SK-N-SH treated with all-trans-retinoic acid at 6 μM for 48 hours (cell line): ENCODE data around the gene CDH9.
"Not testable (repeated sequence)": the region's sequence is repeated elsewhere in the genome, so short reads cannot be mapped to it uniquely, and the experiment has no call there.

Experiments
- ATAC-seq: fragments of 200-7000 bp; cut with Tn5 transposase; 3 replicates; pipeline ENCODE4 v1.9.1; 2020; ENCODE audit warnings: mild to moderate bottlenecking, moderate library complexity
- ARNTL ChIP-seq: fragments of 450-650 bp; formaldehyde crosslinking; IDR thresholded peaks from 2 replicates; pipeline ENCODE4 v1.5.0; 2020; ENCODE audit warnings: low read depth, mild to moderate bottlenecking, moderate library complexity, borderline replicate concordance
- BACH2 ChIP-seq: fragments of 250-450 bp; sonication (Bioruptor Pico); IDR thresholded peaks from 2 replicates; pipeline ENCODE4 v1.9.0; 2021; ENCODE audit warnings: mild to moderate bottlenecking, borderline replicate concordance
- CREB5 ChIP-seq: fragments of 250-450 bp; sonication (Bioruptor Pico); IDR thresholded peaks from 2 replicates; pipeline ENCODE4 v1.5.1; 2020; ENCODE audit warnings: low read depth, mild to moderate bottlenecking, moderate library complexity
- CSDC2 ChIP-seq: fragments of 250-450 bp; sonication (Bioruptor Pico); IDR thresholded peaks from 2 replicates; pipeline ENCODE4 v1.5.0; 2020; ENCODE audit warnings: mild to moderate bottlenecking, moderate library complexity
- CSRNP3 ChIP-seq: fragments of 250-450 bp; sonication (Bioruptor Pico); IDR thresholded peaks from 2 replicates; pipeline ENCODE4 v1.5.1; 2021; ENCODE audit warnings: mild to moderate bottlenecking, moderate library complexity
- GLIS3 ChIP-seq: fragments of 250-450 bp; sonication (Bioruptor Pico); IDR thresholded peaks from 2 replicates; pipeline ENCODE4 v1.5.0; 2020; ENCODE audit warnings: mild to moderate bottlenecking, moderate library complexity
- ISL1 ChIP-seq: fragments of 250-450 bp; sonication (Bioruptor Pico); IDR thresholded peaks from 2 replicates; pipeline ENCODE4 v2.1.2; 2022; ENCODE audit warnings: mild to moderate bottlenecking, moderate library complexity
- OSR1 ChIP-seq: fragments of 250-450 bp; sonication (Bioruptor Pico); IDR thresholded peaks from 2 replicates; pipeline ENCODE4 v1.8.0; 2022; ENCODE audit warnings: moderate library complexity, mild to moderate bottlenecking, inconsistent platforms
- PPARA ChIP-seq: fragments of 250-450 bp; sonication (Bioruptor Pico); IDR thresholded peaks from 2 replicates; pipeline ENCODE4 v1.5.0; 2020; ENCODE audit warnings: mild to moderate bottlenecking, borderline replicate concordance
- RARB ChIP-seq: fragments of 250-450 bp; sonication (Bioruptor Pico); IDR thresholded peaks from 2 replicates; pipeline ENCODE4 v1.8.0; 2021; ENCODE audit warnings: mild to moderate bottlenecking, moderate library complexity
- SNAI2 ChIP-seq: fragments of 250-450 bp; sonication (Bioruptor Pico); IDR thresholded peaks from 2 replicates; pipeline ENCODE4 v1.5.0; 2020; ENCODE audit warnings: mild to moderate bottlenecking, moderate library complexity
- TCF4 ChIP-seq: fragments of 250-450 bp; sonication (Bioruptor Pico); IDR thresholded peaks from 2 replicates; pipeline ENCODE4 v1.8.0; 2021; ENCODE audit warnings: mild to moderate bottlenecking, moderate library complexity, borderline replicate concordance
- TOX ChIP-seq: fragments of 250-450 bp; sonication (Bioruptor Pico); IDR thresholded peaks from 2 replicates; pipeline ENCODE4 v1.8.0; 2021; ENCODE audit warnings: mild to moderate bottlenecking, moderate library complexity, borderline replicate concordance
- TSHZ2 ChIP-seq: fragments of 250-450 bp; sonication (Bioruptor Pico); IDR thresholded peaks from 2 replicates; pipeline ENCODE4 v1.5.0; 2020; ENCODE audit warnings: mild to moderate bottlenecking, moderate library complexity
- ZC3H10 ChIP-seq: fragments of 250-450 bp; sonication (Bioruptor Pico); IDR thresholded peaks from 2 replicates; pipeline ENCODE4 v1.5.1; 2021; ENCODE audit warnings: mild to moderate bottlenecking, moderate library complexity
- ZFP30 ChIP-seq: fragments of 450-650 bp; formaldehyde crosslinking; IDR thresholded peaks from 2 replicates; pipeline ENCODE4 v1.5.0; 2022; ENCODE audit warnings: mild to moderate bottlenecking, moderate library complexity
- ZNF565 ChIP-seq: fragments of 450-650 bp; formaldehyde crosslinking; conservative IDR thresholded peaks from 2 replicates; pipeline ENCODE4 v1.5.0; 2020; ENCODE audit warnings: low read depth, mild to moderate bottlenecking, moderate library complexity
- ZNF8 ChIP-seq: fragments of 450-650 bp; formaldehyde crosslinking; IDR thresholded peaks from 2 replicates; pipeline ENCODE4 v1.5.0; 2020; ENCODE audit warnings: mild to moderate bottlenecking, moderate library complexity

CDH9 gene

GRCh38 chr5:26868504-26868903 lies 169.9 kb downstream of the CDH9 start:
- TF ChIP-seq ZC3H10 (CRISPR knock-in tag) (no peak), RARB (CRISPR knock-in tag) (no peak)
- ATAC-seq, result no peak

GRCh38 chr5:26864061-26864460 lies 174.3 kb downstream of the CDH9 start:
- no peak for ATAC-seq
- TF ChIP-seq TSHZ2 (CRISPR knock-in tag) (no peak), BACH2 (no peak), ISL1 (CRISPR knock-in tag) (no peak), CSRNP3 (CRISPR knock-in tag) (no peak)

- TF ChIP-seq ARNTL (CRISPR knock-in tag), result no peak
- no peak for TF ChIP-seq ZNF8 (CRISPR knock-in tag)
- no peak for TF ChIP-seq ZNF565
- no peak for TF ChIP-seq TOX (CRISPR knock-in tag)
- TF ChIP-seq ZFP30 (CRISPR knock-in tag), result no peak
- TF ChIP-seq PPARA (CRISPR knock-in tag), result no peak
- no peak for TF ChIP-seq CSRNP3 (CRISPR knock-in tag)
- TF ChIP-seq RARB (CRISPR knock-in tag), result no peak
- no peak for TF ChIP-seq TCF4
- TF ChIP-seq OSR1 (CRISPR knock-in tag), result no peak
- no peak for TF ChIP-seq SNAI2 (CRISPR knock-in tag)
- TF ChIP-seq CSDC2 (CRISPR knock-in tag), result no peak
- no peak for TF ChIP-seq GLIS3 (CRISPR knock-in tag)
- TF ChIP-seq CREB5, result no peak
- TF ChIP-seq, all 23 proteins: peak for 0
- ATAC-seq, result no peak
These were observed 182.1 kb downstream of the CDH9 start for GRCh38 chr5:26856238-26856637.

GRCh38 chr5:26852450-26852849 lies 185.9 kb downstream of the CDH9 start:
- ATAC-seq, result not testable (repeated sequence)

GRCh38 chr5:26847041-26847736 lies 191.2 kb downstream of the CDH9 start:
- ATAC-seq, result peak; percentile 52
- TF ChIP-seq RARB (CRISPR knock-in tag) (no peak), ZNF8 (CRISPR knock-in tag) (no peak), CSRNP3 (CRISPR knock-in tag) (no peak), CREB5 (no peak), GLIS3 (CRISPR knock-in tag) (no peak), PPARA (CRISPR knock-in tag) (no peak), ZNF565 (no peak), CSDC2 (CRISPR knock-in tag) (no peak)
- TF ChIP-seq, all 23 proteins: peak for 0
